CD14-positive monocyte (primary cell): ENCODE results near the gene TTC1. TPM values are rescaled to one million over a fixed set of nuclear protein-coding genes. Genes with fewer than 3 reads are reported as not detected.

Source experiments
- DNase-seq, 3 donors: peaks; one replicate each; pipeline ENCODE4 v3.0.0-alpha.2; 2011 to 2022
- H2AFZ ChIP-seq: 2 replicates; pipeline ENCODE4 v1.6.0; 2012; ENCODE audit warnings: mild to moderate bottlenecking, low read depth, low read length, inconsistent platforms; ENCODE audit not compliant: insufficient read depth, poor library complexity, severe bottlenecking
- H3K27ac ChIP-seq, 2 donors: 1 replicate in 1 of 2; 2 replicates in 1 of 2; pipeline ENCODE4 v1.5.1; 2012 to 2013; ENCODE audit warnings: low read length in 2 of 2, control low read depth in 1 of 2, inconsistent platforms in 1 of 2, low read depth in 1 of 2, mild to moderate bottlenecking in 1 of 2
- H3K27me3 ChIP-seq, 2 donors: one replicate each; pipeline versions ENCODE4 v1.6.0 to v1.6.1; 2011 to 2013; ENCODE audit warnings: low read length in 2 of 2; ENCODE audit not compliant: control insufficient read depth in 2 of 2, insufficient read depth in 2 of 2
- H3K36me3 ChIP-seq, 2 donors: replicated peaks in 1 of 2; 1 replicate in 1 of 2; 2 replicates in 1 of 2; pipeline versions ENCODE4 v1.5.1 to v1.6.1; 2012 to 2013; ENCODE audit warnings: low read length in 2 of 2, control low read depth in 1 of 2, inconsistent platforms in 1 of 2, mild to moderate bottlenecking in 1 of 2; ENCODE audit not compliant: insufficient read depth in 2 of 2, control insufficient read depth in 1 of 2
- H3K4me1 ChIP-seq, 2 donors: 1 replicate in 1 of 2; 2 replicates in 1 of 2; pipeline versions ENCODE4 v1.5.1 to v1.6.1; 2012 to 2013; ENCODE audit warnings: low read length in 2 of 2, control low read depth in 1 of 2, inconsistent platforms in 1 of 2, mild to moderate bottlenecking in 1 of 2, moderate library complexity in 1 of 2; ENCODE audit not compliant: insufficient read depth in 2 of 2, control insufficient read depth in 1 of 2
- H3K4me2 ChIP-seq: replicated peaks from 2 replicates; pipeline ENCODE3; 2012; ENCODE audit warnings: low read length, moderate library complexity, mild to moderate bottlenecking; ENCODE audit not compliant: poor library complexity, severe bottlenecking; ENCODE audit errors: extremely low read depth
- H3K4me3 ChIP-seq, 3 experiments: fragments of 200-600 bp in 1 of 3; sonication (generic) in 1 of 3; replicated peaks in 1 of 3; 1 replicate in 2 of 3; 2 replicates in 1 of 3; pipeline ENCODE4 v1.5.1; 2011 to 2013; ENCODE audit warnings: low read length in 3 of 3, mild to moderate bottlenecking in 3 of 3, control low read depth in 2 of 3, low read depth in 2 of 3, inconsistent platforms in 1 of 3, moderate library complexity in 1 of 3
- H3K79me2 ChIP-seq: 2 replicates; pipeline ENCODE4 v1.6.0; 2012; ENCODE audit warnings: mild to moderate bottlenecking, control low read depth, inconsistent platforms, low read length, moderate library complexity; ENCODE audit not compliant: insufficient read depth
- H3K9ac ChIP-seq: 2 replicates; pipeline ENCODE4 v1.6.0; 2017; ENCODE audit warnings: low read length, mild to moderate bottlenecking; ENCODE audit not compliant: insufficient read depth, poor library complexity, severe bottlenecking
- H3K9me3 ChIP-seq, 2 donors: replicated peaks in 1 of 2; 1 replicate in 1 of 2; 2 replicates in 1 of 2; pipeline versions ENCODE4 v1.5.1 to v1.6.1; 2012 to 2013; ENCODE audit warnings: low read length in 2 of 2, control low read depth in 1 of 2; ENCODE audit not compliant: control insufficient read depth in 1 of 2, insufficient read depth in 1 of 2
- H4K20me1 ChIP-seq: 2 replicates; pipeline ENCODE4 v1.6.0; 2012; ENCODE audit warnings: mild to moderate bottlenecking, low read length, control low read depth, moderate library complexity; ENCODE audit not compliant: insufficient read depth
- H3K27ac Mint-ChIP-seq, 7 donors: one replicate each; pipeline ENCODE4 v1.8.0; 2020; ENCODE audit warnings: mild to moderate bottlenecking in 7 of 7, mixed read lengths in 7 of 7, moderate library complexity in 6 of 7, inconsistent platforms in 2 of 7
- H3K27me3 Mint-ChIP-seq, 3 donors: one replicate each; pipeline ENCODE4 v1.8.0; 2021 to 2022; ENCODE audit warnings: low read depth in 3 of 3, mild to moderate bottlenecking in 3 of 3, mixed read lengths in 3 of 3, moderate library complexity in 3 of 3, inconsistent platforms in 1 of 3
- H3K36me3 Mint-ChIP-seq, 2 donors: one replicate each; pipeline ENCODE4 v1.8.0; 2020; ENCODE audit warnings: mixed read lengths in 2 of 2, inconsistent platforms in 1 of 2, mild to moderate bottlenecking in 1 of 2
- H3K4me1 Mint-ChIP-seq: one replicate; pipeline ENCODE4 v1.8.0; 2020; ENCODE audit warnings: mild to moderate bottlenecking, mixed read lengths
- H3K4me3 Mint-ChIP-seq, 2 donors: one replicate each; pipeline ENCODE4 v1.8.0; 2020; ENCODE audit warnings: mild to moderate bottlenecking in 2 of 2, mixed read lengths in 2 of 2, moderate library complexity in 1 of 2
- H3K9me3 Mint-ChIP-seq, 7 donors: one replicate each; pipeline ENCODE4 v1.8.0; 2020 to 2022; ENCODE audit warnings: mixed read lengths in 7 of 7, mild to moderate bottlenecking in 6 of 7, moderate library complexity in 6 of 7, inconsistent platforms in 2 of 7
- CTCF ChIP-seq: fragments of 200-600 bp; IDR thresholded peaks from one replicate; pipeline ENCODE4 v1.8.0; 2022; ENCODE audit warnings: antibody characterized with exemption, mild to moderate bottlenecking
- WGBS: methylation state at CpG from one replicate; pipeline ENCODE4 v1.1.5; 2013; ENCODE audit warnings: missing lambda C conversion rate; ENCODE audit not compliant: insufficient coverage; 5-methylcytosine and 5-hydroxymethylcytosine counted together
- intact Hi-C, 2 donors: fragments of 100-400 bp; cut with micrococcal nuclease; formaldehyde crosslinking; loops; one replicate each; pipeline versions ENCODE4 v1.15.0 to v1.15.1; 2023
- polyA plus RNA-seq, 3 donors: library from polyadenylated mRNA; depleted of rRNA in 1 of 3; unstranded in 2 of 3; stranded (reverse) in 1 of 3; fragments of 300-500 nt in 2 of 3; fragments of >200 nt in 1 of 3; fragmentation: Illumina TruSeq in 2 of 3; gene quantifications; 1 replicate in 2 of 3; 2 replicates in 1 of 3; pipeline ENCODE4 v1.2.3, GENCODE V29; 2012 to 2021

Gene TTC1
- polyA plus RNA-seq, 3 donors: 11.4 to 63.4 (median 63.0) TPM

GRCh38 chr5:160018945-160019625 is 10.1 kb downstream of the TTC1 start:
- H3K4me1 ChIP-seq: peaks cover 3 to 6% of the 10 kb centered on the region in 2 donors
- no CpG with 5 or more reads among the region's 2 CpGs for WGBS
- no peak overlapping the region for H3K27ac Mint-ChIP-seq
- peaks cover 11% of the 10 kb centered on the region for H3K4me1 Mint-ChIP-seq
- H3K4me3 Mint-ChIP-seq: no peak overlapping the region
- H3K9ac ChIP-seq: no peak overlapping the region
- no peak overlapping the region for H3K4me2 ChIP-seq
- DNase-seq: no peak
- H3K36me3 Mint-ChIP-seq: peaks cover 38 to 50% of the 10 kb centered on the region in 2 donors
- H3K9me3 ChIP-seq: no peaks in the 10 kb centered on the region
- no peak overlapping the region for H2AFZ ChIP-seq
- H3K36me3 ChIP-seq: peaks cover 32 to 74% of the 10 kb centered on the region in 2 donors
- peaks cover 20% of the 10 kb centered on the region for H3K79me2 ChIP-seq
- no peak for TF ChIP-seq CTCF
- intact Hi-C loops: loop anchor here in 1 of 2 donors (10.0 kb wide), 1 partner anchor 96 kb away; the partner anchor contains the start of gene PWWP2A
- H3K27me3 Mint-ChIP-seq: no peaks in the 10 kb centered on the region
- peaks cover 24% of the 10 kb centered on the region for H4K20me1 ChIP-seq
- no peaks in the 10 kb centered on the region for H3K9me3 Mint-ChIP-seq
- no peak overlapping the region for H3K27ac ChIP-seq
- H3K4me3 ChIP-seq: no peak overlapping the region
- H3K27me3 ChIP-seq: no peaks in the 10 kb centered on the region

- H3K4me3 ChIP-seq: no peak overlapping the region
- no peak for DNase-seq
- intact Hi-C loops: loop anchor here in 1 of 2 donors (5.0 kb wide), 1 partner anchor 327 kb away; no protein-coding TSS in a partner anchor
- peaks cover 14% of the 10 kb centered on the region for H3K4me1 Mint-ChIP-seq
- H3K36me3 ChIP-seq: peaks cover 29 to 75% of the 10 kb centered on the region in 2 donors
- H3K9me3 ChIP-seq: no peaks in the 10 kb centered on the region
- no peak overlapping the region for H3K9ac ChIP-seq
- H3K9me3 Mint-ChIP-seq: no peaks in the 10 kb centered on the region
- 83% methylated on average over 5 of the region's 7 CpGs for WGBS
- peaks cover 3 to 7% of the 10 kb centered on the region in 2 donors for H3K4me1 ChIP-seq
- H3K27ac ChIP-seq: no peak overlapping the region
- peaks cover 38 to 55% of the 10 kb centered on the region in 2 donors for H3K36me3 Mint-ChIP-seq
- H2AFZ ChIP-seq: no peak overlapping the region
- no peak overlapping the region for H3K4me2 ChIP-seq
- peak overlapping the region in 1 of 7 donors; percentile 71 for H3K27ac Mint-ChIP-seq
- peaks cover 19% of the 10 kb centered on the region for H3K79me2 ChIP-seq
- no peak for TF ChIP-seq CTCF
- H3K4me3 Mint-ChIP-seq: no peak overlapping the region
- H3K27me3 Mint-ChIP-seq: no peaks in the 10 kb centered on the region
- H4K20me1 ChIP-seq: peaks cover 20% of the 10 kb centered on the region
- no peaks in the 10 kb centered on the region for H3K27me3 ChIP-seq
These were observed 11.4 kb downstream of the TTC1 start for GRCh38 chr5:160020266-160020770.
